ENCODE results near the gene UBALD2. TPM values are rescaled to one million over a fixed set of nuclear protein-coding genes. Genes with fewer than 3 reads are reported as not detected.
A peak's percentile ranks its signal among the peaks of the same experiment; 100 is the strongest.

The UBALD2 gene
- total RNA-seq, 1 experiment from 2014 or later, result 30.3 TPM

DNA sequence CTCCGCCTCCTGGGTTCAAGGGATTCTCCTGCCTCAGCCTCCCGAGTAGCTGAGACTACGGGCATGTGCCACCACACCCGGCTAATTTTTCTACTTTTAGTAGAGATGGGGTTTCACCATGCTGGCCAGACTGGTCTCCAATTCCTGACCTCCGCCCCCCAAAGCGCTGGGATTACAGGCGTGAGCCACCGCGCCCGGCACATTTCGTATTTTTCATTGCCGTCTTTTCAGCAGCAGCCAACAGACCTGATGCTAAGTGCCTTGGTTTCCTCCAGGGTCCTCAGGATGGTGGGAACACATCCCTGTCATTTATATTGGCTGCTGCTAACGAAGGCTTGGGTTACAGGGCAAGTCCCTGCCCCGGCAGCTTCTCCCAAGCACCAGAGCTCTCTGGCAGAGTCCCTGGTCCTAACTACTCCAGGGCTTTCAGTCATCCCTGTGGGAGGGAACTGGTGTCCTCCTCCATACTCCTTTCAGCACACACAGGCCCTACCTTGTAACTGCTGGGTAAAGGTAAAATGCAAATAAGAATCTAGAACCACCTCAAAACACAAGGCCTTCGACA is 23.4 kb upstream of the UBALD2 start:
- H3K4me1 Mint-ChIP-seq, result peaks cover 14% of the 10 kb centered on the region
- peak overlapping the region; percentile 81 for H3K4me3 Mint-ChIP-seq
- no peak overlapping the region for H3K27ac Mint-ChIP-seq
- DNase-seq (ENCODE audit: low spot score) (no peak), ATAC-seq (no peak)
- H3K36me3 Mint-ChIP-seq, result no peaks in the 10 kb centered on the region
- H3K27me3 Mint-ChIP-seq (ENCODE audit: low read depth), result peaks cover 62% of the 10 kb centered on the region
- ChIA-PET CTCF (interaction anchor here (1.0 to 1.9 kb wide), 9 partner anchors 21 to 281 kb away, joined by 3 to 12 read pairs (median 5); no protein-coding TSS in a partner anchor), POLR2A (no interaction called here)
- TF ChIP-seq RELA (CRISPR knock-in tag; IDR thresholded peaks at IDR 0.05; ENCODE audit: borderline replicate concordance) (no peak), ZBTB21 (CRISPR knock-in tag; IDR thresholded peaks at IDR 0.05; ENCODE audit: borderline replicate concordance) (no peak), MXD4 (CRISPR knock-in tag; IDR thresholded peaks at IDR 0.05; ENCODE audit: borderline replicate concordance) (no peak), FOXP1 (CRISPR knock-in tag; IDR thresholded peaks at IDR 0.05; ENCODE audit: borderline replicate concordance) (no peak)
- TF ChIP-seq, protein P1, sequence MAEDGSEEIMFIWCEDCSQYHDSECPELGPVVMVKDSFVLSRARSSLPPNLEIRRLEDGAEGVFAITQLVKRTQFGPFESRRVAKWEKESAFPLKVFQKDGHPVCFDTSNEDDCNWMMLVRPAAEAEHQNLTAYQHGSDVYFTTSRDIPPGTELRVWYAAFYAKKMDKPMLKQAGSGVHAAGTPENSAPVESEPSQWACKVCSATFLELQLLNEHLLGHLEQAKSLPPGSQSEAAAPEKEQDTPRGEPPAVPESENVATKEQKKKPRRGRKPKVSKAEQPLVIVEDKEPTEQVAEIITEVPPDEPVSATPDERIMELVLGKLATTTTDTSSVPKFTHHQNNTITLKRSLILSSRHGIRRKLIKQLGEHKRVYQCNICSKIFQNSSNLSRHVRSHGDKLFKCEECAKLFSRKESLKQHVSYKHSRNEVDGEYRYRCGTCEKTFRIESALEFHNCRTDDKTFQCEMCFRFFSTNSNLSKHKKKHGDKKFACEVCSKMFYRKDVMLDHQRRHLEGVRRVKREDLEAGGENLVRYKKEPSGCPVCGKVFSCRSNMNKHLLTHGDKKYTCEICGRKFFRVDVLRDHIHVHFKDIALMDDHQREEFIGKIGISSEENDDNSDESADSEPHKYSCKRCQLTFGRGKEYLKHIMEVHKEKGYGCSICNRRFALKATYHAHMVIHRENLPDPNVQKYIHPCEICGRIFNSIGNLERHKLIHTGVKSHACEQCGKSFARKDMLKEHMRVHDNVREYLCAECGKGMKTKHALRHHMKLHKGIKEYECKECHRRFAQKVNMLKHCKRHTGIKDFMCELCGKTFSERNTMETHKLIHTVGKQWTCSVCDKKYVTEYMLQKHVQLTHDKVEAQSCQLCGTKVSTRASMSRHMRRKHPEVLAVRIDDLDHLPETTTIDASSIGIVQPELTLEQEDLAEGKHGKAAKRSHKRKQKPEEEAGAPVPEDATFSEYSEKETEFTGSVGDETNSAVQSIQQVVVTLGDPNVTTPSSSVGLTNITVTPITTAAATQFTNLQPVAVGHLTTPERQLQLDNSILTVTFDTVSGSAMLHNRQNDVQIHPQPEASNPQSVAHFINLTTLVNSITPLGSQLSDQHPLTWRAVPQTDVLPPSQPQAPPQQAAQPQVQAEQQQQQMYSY (CRISPR knock-in tag; IDR thresholded peaks at IDR 0.05), result no peak
- TF ChIP-seq, protein P2, sequence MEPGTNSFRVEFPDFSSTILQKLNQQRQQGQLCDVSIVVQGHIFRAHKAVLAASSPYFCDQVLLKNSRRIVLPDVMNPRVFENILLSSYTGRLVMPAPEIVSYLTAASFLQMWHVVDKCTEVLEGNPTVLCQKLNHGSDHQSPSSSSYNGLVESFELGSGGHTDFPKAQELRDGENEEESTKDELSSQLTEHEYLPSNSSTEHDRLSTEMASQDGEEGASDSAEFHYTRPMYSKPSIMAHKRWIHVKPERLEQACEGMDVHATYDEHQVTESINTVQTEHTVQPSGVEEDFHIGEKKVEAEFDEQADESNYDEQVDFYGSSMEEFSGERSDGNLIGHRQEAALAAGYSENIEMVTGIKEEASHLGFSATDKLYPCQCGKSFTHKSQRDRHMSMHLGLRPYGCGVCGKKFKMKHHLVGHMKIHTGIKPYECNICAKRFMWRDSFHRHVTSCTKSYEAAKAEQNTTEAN (CRISPR knock-in tag; IDR thresholded peaks at IDR 0.05), result no peak
- TF ChIP-seq, protein P3, sequence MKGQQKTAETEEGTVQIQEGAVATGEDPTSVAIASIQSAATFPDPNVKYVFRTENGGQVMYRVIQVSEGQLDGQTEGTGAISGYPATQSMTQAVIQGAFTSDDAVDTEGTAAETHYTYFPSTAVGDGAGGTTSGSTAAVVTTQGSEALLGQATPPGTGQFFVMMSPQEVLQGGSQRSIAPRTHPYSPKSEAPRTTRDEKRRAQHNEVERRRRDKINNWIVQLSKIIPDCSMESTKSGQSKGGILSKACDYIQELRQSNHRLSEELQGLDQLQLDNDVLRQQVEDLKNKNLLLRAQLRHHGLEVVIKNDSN (CRISPR knock-in tag; IDR thresholded peaks at IDR 0.05), result no peak
- TF ChIP-seq, protein P4, sequence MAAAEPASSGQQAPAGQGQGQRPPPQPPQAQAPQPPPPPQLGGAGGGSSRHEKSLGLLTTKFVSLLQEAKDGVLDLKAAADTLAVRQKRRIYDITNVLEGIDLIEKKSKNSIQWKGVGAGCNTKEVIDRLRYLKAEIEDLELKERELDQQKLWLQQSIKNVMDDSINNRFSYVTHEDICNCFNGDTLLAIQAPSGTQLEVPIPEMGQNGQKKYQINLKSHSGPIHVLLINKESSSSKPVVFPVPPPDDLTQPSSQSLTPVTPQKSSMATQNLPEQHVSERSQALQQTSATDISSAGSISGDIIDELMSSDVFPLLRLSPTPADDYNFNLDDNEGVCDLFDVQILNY (CRISPR knock-in tag; IDR thresholded peaks at IDR 0.05), result no peak
- TF ChIP-seq, protein P5, sequence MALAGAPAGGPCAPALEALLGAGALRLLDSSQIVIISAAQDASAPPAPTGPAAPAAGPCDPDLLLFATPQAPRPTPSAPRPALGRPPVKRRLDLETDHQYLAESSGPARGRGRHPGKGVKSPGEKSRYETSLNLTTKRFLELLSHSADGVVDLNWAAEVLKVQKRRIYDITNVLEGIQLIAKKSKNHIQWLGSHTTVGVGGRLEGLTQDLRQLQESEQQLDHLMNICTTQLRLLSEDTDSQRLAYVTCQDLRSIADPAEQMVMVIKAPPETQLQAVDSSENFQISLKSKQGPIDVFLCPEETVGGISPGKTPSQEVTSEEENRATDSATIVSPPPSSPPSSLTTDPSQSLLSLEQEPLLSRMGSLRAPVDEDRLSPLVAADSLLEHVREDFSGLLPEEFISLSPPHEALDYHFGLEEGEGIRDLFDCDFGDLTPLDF (CRISPR knock-in tag; IDR thresholded peaks at IDR 0.05), result no peak
- H3K9me3 Mint-ChIP-seq, result no peaks in the 10 kb centered on the region

DNA sequence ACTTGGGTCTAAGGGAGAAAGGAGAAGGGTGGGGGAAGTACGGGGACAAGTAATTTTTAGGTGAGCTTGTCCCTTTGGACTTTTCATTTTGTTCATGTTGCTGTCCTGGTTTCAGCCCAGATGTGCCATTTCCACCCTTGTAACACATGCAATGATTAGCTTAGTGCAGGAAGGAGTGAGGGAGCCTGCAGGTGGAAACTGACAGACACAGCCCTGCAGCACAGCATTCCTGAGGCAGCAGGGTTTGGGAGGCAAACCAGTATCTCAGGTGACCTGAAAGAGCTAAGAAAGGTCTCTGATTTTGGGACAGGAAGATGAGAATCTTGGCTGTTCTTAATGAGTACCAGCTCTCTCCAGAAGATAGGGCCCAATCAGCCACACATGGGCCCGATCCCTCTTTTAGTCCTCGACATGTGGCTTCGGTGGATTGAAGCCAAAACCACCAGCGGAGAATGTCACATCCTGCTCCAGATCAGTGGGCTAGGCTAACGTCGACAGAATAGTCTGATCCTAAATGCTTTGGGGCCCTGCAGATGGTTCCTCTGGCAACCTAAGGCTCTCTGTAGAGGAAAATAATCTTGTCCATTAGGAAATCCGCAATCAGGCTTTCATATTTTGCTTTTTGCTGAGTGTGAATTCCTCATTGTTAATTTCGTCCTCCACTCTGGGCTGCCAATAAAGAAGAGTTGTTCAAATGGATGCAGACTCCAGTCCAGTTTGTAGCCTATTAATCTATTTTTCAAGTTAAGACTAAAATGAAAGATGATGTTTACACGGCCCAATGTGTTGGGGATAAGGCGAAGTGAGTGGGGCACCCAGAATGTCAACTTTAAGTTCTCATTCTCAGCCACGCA is 21.1 kb upstream of the UBALD2 start:
- ChIA-PET POLR2A (no interaction called here), CTCF (interaction anchor here (1.0 to 1.4 kb wide), 3 partner anchors 34 to 230 kb away, joined by 3 to 6 read pairs (median 3); no protein-coding TSS in a partner anchor)
- Mint-ChIP-seq H3K9me3 (no peaks in the 10 kb centered on the region), H3K36me3 (no peaks in the 10 kb centered on the region), H3K27me3 (ENCODE audit: low read depth) (peaks cover 43% of the 10 kb centered on the region), H3K27ac (no peak overlapping the region), H3K4me3 (no peak overlapping the region), H3K4me1 (peaks cover 14% of the 10 kb centered on the region)
- no peak for ATAC-seq
- DNase-seq (ENCODE audit: low spot score), result no peak
- no peak for TF ChIP-seq RORB (CRISPR knock-in tag; IDR thresholded peaks at IDR 0.05)
- TF ChIP-seq, protein P6, sequence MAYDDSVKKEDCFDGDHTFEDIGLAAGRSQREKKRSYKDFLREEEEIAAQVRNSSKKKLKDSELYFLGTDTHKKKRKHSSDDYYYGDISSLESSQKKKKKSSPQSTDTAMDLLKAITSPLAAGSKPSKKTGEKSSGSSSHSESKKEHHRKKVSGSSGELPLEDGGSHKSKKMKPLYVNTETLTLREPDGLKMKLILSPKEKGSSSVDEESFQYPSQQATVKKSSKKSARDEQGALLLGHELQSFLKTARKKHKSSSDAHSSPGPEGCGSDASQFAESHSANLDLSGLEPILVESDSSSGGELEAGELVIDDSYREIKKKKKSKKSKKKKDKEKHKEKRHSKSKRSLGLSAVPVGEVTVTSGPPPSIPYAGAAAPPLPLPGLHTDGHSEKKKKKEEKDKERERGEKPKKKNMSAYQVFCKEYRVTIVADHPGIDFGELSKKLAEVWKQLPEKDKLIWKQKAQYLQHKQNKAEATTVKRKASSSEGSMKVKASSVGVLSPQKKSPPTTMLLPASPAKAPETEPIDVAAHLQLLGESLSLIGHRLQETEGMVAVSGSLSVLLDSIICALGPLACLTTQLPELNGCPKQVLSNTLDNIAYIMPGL (CRISPR knock-in tag; IDR thresholded peaks at IDR 0.05), result no peak
- no peak for TF ChIP-seq CREM (CRISPR knock-in tag; IDR thresholded peaks at IDR 0.05)
- TF ChIP-seq, protein P7, sequence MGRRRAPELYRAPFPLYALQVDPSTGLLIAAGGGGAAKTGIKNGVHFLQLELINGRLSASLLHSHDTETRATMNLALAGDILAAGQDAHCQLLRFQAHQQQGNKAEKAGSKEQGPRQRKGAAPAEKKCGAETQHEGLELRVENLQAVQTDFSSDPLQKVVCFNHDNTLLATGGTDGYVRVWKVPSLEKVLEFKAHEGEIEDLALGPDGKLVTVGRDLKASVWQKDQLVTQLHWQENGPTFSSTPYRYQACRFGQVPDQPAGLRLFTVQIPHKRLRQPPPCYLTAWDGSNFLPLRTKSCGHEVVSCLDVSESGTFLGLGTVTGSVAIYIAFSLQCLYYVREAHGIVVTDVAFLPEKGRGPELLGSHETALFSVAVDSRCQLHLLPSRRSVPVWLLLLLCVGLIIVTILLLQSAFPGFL (CRISPR knock-in tag; IDR thresholded peaks at IDR 0.05; ENCODE audit: borderline replicate concordance), result no peak
- no peak for TF ChIP-seq ZNF423 (CRISPR knock-in tag; IDR thresholded peaks at IDR 0.05)
- TF ChIP-seq FOXJ3 (CRISPR knock-in tag; IDR thresholded peaks at IDR 0.05; ENCODE audit: borderline replicate concordance), result no peak
- no peak for TF ChIP-seq ZNF219 (CRISPR knock-in tag; IDR thresholded peaks at IDR 0.05; ENCODE audit: borderline replicate concordance)
- TF ChIP-seq, protein P8, sequence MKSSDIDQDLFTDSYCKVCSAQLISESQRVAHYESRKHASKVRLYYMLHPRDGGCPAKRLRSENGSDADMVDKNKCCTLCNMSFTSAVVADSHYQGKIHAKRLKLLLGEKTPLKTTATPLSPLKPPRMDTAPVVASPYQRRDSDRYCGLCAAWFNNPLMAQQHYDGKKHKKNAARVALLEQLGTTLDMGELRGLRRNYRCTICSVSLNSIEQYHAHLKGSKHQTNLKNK (CRISPR knock-in tag; IDR thresholded peaks at IDR 0.05), result no peak
- TF ChIP-seq ZNF416 (CRISPR knock-in tag; IDR thresholded peaks at IDR 0.05), result no peak
- TF ChIP-seq, protein P9, sequence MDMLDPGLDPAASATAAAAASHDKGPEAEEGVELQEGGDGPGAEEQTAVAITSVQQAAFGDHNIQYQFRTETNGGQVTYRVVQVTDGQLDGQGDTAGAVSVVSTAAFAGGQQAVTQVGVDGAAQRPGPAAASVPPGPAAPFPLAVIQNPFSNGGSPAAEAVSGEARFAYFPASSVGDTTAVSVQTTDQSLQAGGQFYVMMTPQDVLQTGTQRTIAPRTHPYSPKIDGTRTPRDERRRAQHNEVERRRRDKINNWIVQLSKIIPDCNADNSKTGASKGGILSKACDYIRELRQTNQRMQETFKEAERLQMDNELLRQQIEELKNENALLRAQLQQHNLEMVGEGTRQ (CRISPR knock-in tag; IDR thresholded peaks at IDR 0.05), result no peak
- no peak for TF ChIP-seq ELF4 (CRISPR knock-in tag; IDR thresholded peaks at IDR 0.05; ENCODE audit: low read depth)
- TF ChIP-seq ZNF671 (CRISPR knock-in tag; IDR thresholded peaks at IDR 0.05), result no peak
